NCI-H748 (cell line): ENCODE data around the gene PCDHGB4.
"Not testable (repeated sequence)": the region's sequence is repeated elsewhere in the genome, so short reads cannot be mapped to it uniquely, and the experiment has no call there.

ENCODE experiments used
- DNase-seq: peaks from one replicate; lab custom pipeline; 2025; ENCODE audit not compliant: unreplicated experiment; lab: John Stamatoyannopoulos, UW

The PCDHGB4 gene

GRCh38 chr5:141366016-141366896 lies 21.2 kb upstream of the PCDHGB4 start:
- DNase-seq = no peak

- DNase-seq = no peak
Measured at GRCh38 chr5:141369994-141370848, 17.3 kb upstream of the PCDHGB4 start, which contains the start of gene PCDHGB3. PCDHGB3 (plus strand) TSS chr5:141370242; CDS start chr5:141370395, 153 bp downstream.

- DNase-seq = no peak
Measured at GRCh38 chr5:141371572-141372475, 15.7 kb upstream of the PCDHGB4 start.

- DNase-seq = no peak
Measured at GRCh38 chr5:141373673-141374317, 13.7 kb upstream of the PCDHGB4 start, which contains the start of gene PCDHGA6. PCDHGA6 (plus strand) TSS chr5:141373891; CDS start chr5:141374084, 193 bp downstream.

- DNase-seq = no peak
Measured at GRCh38 chr5:141374627-141375026, 12.9 kb upstream of the PCDHGB4 start.

- not testable (repeated sequence) for DNase-seq
Measured at GRCh38 chr5:141375444-141376155, 11.9 kb upstream of the PCDHGB4 start.

- no peak for DNase-seq
Measured at GRCh38 chr5:141382469-141383294, 4.8 kb upstream of the PCDHGB4 start, which contains the start of gene PCDHGA7. PCDHGA7 (plus strand) TSS chr5:141382742; CDS start chr5:141382900, 158 bp downstream.

GRCh38 chr5:141383345-141383744 lies 4.2 kb upstream of the PCDHGB4 start:
- no peak for DNase-seq

GRCh38 chr5:141384471-141385267 lies 2.8 kb upstream of the PCDHGB4 start:
- no peak for DNase-seq

- DNase-seq = no peak
Measured at GRCh38 chr5:141388661-141389060, 1.2 kb downstream of the PCDHGB4 start.

- no peak for DNase-seq
Measured at GRCh38 chr5:141389153-141390042, 1.9 kb downstream of the PCDHGB4 start.

GRCh38 chr5:141392429-141393198 lies 5.1 kb downstream of the PCDHGB4 start, which contains the start of gene PCDHGA8:
PCDHGA8 (plus strand) TSS chr5:141392633; CDS start chr5:141392814, 181 bp downstream.
- no peak for DNase-seq

- DNase-seq = no peak
Measured at GRCh38 chr5:141393267-141393666, 5.8 kb downstream of the PCDHGB4 start.

GRCh38 chr5:141394401-141395187 lies 7.1 kb downstream of the PCDHGB4 start:
- DNase-seq = not testable (repeated sequence)
